ENCODE results near the gene DIABLO. TPM values are rescaled to one million over a fixed set of nuclear protein-coding genes. Genes with fewer than 3 reads are reported as not detected.
"Not testable (repeated sequence)": the region's sequence is repeated elsewhere in the genome, so short reads cannot be mapped to it uniquely, and the experiment has no call there.

Gene DIABLO
- 10 to 100 TPM; 60.4 to 82.4 (median 71.0) TPM for polyA plus RNA-seq (ENCODE audit: insufficient read length in 4 of 4)

DNA sequence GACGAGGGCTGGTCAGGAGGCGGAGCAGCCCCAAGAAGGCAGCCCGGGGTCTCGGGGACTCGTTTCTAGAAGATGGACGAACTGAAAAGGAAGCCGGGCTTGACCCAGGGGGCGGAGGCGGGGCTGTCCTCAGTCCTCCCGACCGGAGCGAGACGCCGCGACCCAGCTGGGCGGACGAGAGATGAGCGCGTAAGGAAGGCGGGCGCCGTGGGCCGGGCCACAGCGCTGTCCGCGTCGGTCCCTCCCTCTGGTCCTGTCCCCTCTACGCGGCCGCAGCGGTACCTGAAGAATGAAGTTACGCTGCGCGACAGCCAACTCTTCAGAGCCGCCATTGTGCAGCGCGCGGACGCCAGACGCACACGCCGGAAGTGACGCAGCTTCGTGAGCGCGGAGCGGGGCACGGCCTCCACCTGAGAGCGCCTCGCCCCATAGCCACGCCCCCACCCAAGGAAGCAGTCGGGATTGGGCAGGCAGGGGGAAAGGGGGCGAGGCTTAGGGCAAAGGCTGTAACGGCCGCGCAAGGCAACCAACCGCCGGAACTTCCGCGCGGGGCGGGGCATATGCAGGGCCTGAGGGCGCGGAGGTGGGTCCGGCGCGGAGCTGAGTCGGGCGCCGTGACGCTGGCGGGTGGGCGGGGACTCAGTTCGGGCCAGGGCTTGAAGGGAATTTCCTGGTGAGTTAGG, at the start of gene DIABLO:
DIABLO (minus strand) TSS at position 370 of the 683 bp plus-strand sequence; CDS start at position 332, 38 bp downstream.
- peak; percentile 90 to 99 (median 98) for DNase-seq (ENCODE audit: low read depth in 4 of 4, low spot score in 2 of 4)

DNA sequence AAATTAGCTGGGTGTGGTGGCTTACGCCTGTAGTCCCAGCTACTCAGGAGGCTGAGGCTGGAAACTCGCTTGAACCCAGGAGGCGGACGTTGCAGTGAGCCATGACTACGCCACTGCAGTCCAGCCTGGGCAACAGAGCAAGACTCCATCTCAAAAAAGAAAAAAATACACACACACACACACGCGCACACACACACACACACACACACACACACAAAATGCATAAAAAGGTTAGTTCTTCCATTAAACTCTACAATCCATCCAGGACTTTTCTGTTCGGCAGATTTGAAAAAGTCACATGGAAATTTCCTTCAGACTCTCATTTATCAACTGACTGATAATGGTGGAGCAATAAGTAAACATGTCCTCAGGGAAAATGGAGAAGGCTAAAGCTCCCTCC, 49.6 kb upstream of the DIABLO start:
- no peak for DNase-seq (ENCODE audit: low read depth in 4 of 4, low spot score in 2 of 4)

- DNase-seq (ENCODE audit: low read depth in 4 of 4, low spot score in 2 of 4): peak; percentile 88 to 97 (median 96)
Observed at GRCh38 chr12:122266230-122266901, 40.5 kb upstream of the DIABLO start, which contains the start of gene VPS33A. VPS33A (minus strand) TSS chr12:122266494; CDS start chr12:122266408, 86 bp downstream.

DNA sequence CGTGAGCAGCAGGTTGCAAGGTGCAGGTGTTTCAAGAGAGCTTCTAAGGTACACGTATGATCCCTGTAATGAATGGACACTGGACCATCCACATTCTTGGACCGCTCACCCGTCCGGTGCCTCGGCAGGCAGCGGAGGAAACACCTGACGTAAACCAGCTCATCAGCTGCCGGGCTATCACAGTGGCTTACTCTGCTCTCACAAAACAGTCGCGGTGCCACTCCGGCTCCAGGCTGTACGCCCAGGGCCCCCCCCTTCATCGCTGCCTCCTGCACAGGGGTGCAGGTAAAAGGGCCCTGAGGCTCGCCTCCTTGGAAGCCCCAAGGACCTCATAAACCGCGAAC, 40.0 kb upstream of the DIABLO start:
- DNase-seq (ENCODE audit: low read depth in 4 of 4, low spot score in 2 of 4): peak in 1 of 4 donors; percentile 21

- DNase-seq (ENCODE audit: low read depth in 4 of 4, low spot score in 2 of 4): no peak
Observed at GRCh38 chr12:122265476-122265875, 39.6 kb upstream of the DIABLO start.

- not testable (repeated sequence) for DNase-seq (ENCODE audit: low read depth in 4 of 4, low spot score in 2 of 4)
Observed at GRCh38 chr12:122260735-122261134, 34.9 kb upstream of the DIABLO start.

DNA sequence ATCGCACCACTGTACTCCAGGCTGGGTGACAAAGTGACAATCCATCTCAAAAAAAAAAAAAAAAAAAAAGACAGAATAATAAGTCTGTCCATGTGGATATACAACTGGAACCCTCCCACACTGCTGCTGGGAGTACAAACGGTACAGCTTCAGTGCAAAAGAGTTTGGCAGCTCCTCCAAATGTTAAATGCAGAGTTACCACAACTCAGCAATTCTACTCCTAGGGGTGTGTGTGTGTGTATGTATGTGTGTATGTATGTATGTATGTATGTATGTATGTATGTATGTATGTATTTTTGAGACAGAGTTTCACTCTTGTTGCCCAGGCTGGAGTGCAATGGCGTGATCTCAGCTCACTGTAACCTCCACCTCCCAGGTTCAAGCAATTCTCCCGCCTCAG, 33.1 kb upstream of the DIABLO start:
- not testable (repeated sequence) for DNase-seq (ENCODE audit: low read depth in 4 of 4, low spot score in 2 of 4)

DNA sequence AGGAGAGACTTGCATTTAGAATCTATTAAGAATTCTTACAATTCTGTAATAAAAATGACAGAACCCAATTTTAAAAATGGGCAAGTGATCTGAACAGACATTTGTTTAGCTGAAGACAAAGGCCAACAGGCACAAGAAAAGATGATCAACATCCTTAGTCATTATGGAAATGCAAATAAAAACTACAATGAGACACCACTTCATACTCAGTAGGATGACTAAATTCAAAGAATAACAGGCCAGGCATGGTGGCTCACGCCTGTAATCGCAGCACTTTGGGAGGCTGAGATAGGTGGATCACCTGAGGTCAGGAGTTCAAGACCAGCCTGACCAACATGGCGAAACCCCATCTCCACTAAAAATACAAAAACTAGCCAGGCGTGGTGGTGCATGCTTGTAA, 32.6 kb upstream of the DIABLO start:
- DNase-seq (ENCODE audit: low read depth in 4 of 4, low spot score in 2 of 4): not testable (repeated sequence)

DNA sequence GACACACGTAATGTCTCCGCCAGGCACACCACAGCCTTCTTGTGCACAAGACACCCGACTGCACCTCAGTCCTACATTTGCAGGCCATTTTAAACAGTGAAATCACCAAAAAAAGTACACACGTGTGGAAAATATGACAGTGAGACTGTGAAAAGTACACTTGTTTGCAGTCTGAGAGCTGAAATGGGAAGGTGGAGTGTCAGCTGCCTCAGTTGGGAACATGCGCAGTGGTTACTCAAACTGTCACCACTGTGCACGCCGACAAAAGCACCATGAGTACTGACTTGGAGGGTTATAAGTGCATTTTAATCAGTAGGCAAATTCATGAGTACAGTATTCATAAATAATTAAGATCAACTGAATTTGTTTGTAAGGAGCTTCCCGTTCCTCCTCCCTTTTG, 24.7 kb upstream of the DIABLO start:
- no peak for DNase-seq (ENCODE audit: low read depth in 4 of 4, low spot score in 2 of 4)

- no peak for DNase-seq (ENCODE audit: low read depth in 4 of 4, low spot score in 2 of 4)
Observed at GRCh38 chr12:122250047-122250446, 24.2 kb upstream of the DIABLO start.

- no peak for DNase-seq (ENCODE audit: low read depth in 4 of 4, low spot score in 2 of 4)
Observed at GRCh38 chr12:122245553-122245952, 19.7 kb upstream of the DIABLO start.

- no peak for DNase-seq (ENCODE audit: low read depth in 4 of 4, low spot score in 2 of 4)
Observed at GRCh38 chr12:122244565-122245371, 18.9 kb upstream of the DIABLO start.

GRCh38 chr12:122243965-122244364, 18.1 kb upstream of the DIABLO start:
- no peak for DNase-seq (ENCODE audit: low read depth in 4 of 4, low spot score in 2 of 4)

DNA sequence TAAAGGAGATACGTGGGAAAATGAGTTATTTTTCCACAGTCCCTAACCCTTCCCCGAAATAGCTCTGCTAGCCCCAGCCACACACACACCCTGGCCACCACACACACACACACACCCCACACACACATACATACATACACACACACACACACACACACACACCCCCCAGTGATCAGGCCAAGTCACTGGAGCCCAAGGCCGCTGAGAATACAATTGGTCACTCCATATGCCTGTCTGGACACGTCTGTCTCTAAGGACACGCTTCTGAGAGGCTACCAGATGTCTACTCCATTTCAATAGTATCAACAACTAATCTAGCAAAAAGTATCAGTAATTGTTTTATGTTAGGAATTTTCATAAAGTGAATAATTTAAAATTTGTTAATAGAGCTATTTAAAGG, 13.0 kb upstream of the DIABLO start:
- DNase-seq (ENCODE audit: low read depth in 4 of 4, low spot score in 2 of 4): no peak

DNA sequence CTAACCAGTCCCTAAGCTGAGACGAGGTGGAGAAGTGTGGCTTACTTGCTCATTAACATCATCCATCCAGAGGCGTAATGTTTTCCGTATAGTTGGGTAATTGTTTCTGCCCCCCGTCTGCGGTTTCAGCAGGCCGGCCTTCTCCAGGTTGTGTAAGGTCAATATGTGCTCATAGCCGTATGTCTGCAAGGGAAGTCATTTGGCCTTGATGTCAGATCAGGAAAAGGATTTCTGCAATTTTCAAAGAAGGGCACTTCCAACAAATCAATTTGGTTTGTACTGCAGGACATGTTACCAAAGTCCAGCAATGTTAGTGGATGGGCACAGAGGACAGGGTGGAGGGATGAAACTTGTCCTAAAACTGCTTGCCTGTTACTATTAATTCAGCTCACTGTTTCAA, 9.9 kb upstream of the DIABLO start:
- DNase-seq (ENCODE audit: low read depth in 4 of 4, low spot score in 2 of 4): no peak

DNA sequence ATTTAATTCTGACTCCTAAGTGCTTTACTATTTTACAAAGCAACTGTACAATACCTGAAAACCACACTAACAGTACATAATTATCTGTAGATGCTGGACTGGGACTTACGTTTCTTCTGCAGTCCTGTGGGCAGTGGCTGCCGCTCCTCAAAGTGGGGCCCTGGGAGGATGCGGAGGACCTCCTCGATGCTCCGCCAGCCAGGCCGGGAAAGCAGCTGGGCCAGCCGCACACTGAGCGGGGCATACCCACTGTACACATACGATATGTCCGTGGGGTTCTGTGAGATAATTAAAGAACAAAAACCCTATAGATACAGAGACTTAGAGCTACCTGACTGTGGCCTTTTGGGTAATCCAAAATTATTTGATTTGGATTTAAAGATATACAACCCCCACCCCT, 6.8 kb upstream of the DIABLO start:
- DNase-seq (ENCODE audit: low read depth in 4 of 4, low spot score in 2 of 4): no peak

- no peak for DNase-seq (ENCODE audit: low read depth in 4 of 4, low spot score in 2 of 4)
Observed at GRCh38 chr12:122230798-122231197, 4.9 kb upstream of the DIABLO start.

DNA sequence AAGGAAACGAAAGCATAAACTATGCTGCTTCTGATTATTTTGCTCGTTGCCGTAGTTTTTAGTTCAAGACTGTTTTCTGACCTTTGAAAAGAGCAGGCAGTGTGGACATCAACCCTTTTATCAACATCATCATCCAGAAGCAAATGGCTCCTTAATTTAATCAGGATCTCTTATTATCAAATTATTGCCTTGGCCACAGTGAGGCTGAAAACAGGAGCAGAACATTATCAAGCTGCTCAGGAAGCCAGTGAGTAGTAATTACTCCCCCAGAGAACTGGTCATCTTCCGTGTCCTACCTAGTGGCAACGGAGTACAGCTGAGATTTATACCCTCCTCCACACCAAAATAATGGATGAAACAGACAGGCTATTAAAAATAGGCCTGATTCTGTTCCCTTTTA, 2.2 kb upstream of the DIABLO start:
- no peak for DNase-seq (ENCODE audit: low read depth in 4 of 4, low spot score in 2 of 4)

- DNase-seq (ENCODE audit: low read depth in 4 of 4, low spot score in 2 of 4): no peak
Observed at GRCh38 chr12:122227341-122227740, 1.5 kb upstream of the DIABLO start.

DNA sequence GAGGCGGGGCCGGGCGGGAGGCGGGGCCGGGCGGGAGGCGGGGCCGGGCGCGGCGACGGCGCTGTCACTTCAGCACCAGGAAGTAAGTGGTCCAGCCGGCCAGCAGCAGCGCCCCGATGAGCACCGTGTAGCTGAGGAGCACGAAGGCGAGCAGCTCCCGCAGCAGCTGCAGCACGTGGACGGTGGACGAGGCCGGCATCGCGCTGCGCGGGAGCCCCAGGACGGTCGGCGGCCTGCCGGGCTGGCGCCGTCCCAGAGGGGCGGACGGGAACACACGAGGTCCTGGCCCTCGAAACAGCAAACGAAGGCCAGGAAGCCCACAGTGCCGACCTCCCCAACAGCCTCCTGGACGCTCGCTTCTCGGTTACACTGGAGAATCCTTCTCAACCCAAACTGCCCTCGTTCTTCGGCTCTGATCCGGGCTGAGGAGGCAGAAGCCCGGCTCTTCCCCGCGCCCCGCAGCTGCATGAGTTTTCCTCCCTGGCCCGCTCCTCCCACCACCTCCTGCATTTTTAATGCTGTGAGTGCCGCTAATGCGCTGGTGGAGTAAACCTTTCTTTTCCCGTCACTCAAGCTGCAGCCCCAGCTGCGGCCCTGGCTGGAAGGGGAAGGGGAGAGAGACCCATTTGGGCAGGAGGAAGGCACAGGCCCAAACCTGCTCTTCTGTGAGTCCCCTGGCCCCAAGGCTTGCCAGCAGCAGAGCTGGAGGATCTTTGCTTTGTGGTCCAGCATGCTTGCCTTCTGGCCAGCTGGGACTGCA, 694 bp upstream of the DIABLO start:
- no peak for DNase-seq (ENCODE audit: low read depth in 4 of 4, low spot score in 2 of 4)

GRCh38 chr12:122216445-122216844, 9.4 kb downstream of the DIABLO start:
- DNase-seq (ENCODE audit: low read depth in 4 of 4, low spot score in 2 of 4): no peak

All from left renal cortex interstitium (tissue), 4 donors.